GM21423 (cell line): ENCODE measurements around the gene SYNE1.

Source experiments
- ATAC-seq: cut with Tn5 transposase; IDR thresholded peaks from one replicate; pipeline ENCODE4 v1.9.1; 2021; ENCODE audit warnings: mild to moderate bottlenecking, moderate library complexity; ENCODE audit not compliant: unreplicated experiment

Gene SYNE1

GRCh38 chr6:152296648-152297376 lies 340.4 kb downstream of the SYNE1 start:
- no peak for ATAC-seq

DNA sequence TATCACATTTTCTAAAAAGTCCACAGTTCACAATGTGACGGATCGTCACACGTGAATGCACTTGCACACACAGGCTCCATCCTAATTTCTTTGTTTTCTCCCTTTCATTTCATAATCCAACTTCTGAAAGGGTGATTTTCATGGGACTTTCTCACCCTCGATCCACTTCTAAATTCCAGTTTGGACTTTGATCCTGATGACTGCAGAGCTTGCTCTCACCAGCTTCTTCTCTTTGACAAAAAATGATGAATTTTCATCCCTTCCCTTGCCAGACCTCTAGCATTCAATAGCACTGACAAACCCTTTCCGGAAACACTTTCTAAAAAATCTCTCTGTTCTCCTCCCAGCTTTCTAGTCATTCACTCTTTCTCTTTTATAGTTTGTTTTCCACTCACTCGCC lies 341.2 kb downstream of the SYNE1 start:
- no peak for ATAC-seq

GRCh38 chr6:152295346-152295745 lies 341.8 kb downstream of the SYNE1 start:
- ATAC-seq, result no peak

DNA sequence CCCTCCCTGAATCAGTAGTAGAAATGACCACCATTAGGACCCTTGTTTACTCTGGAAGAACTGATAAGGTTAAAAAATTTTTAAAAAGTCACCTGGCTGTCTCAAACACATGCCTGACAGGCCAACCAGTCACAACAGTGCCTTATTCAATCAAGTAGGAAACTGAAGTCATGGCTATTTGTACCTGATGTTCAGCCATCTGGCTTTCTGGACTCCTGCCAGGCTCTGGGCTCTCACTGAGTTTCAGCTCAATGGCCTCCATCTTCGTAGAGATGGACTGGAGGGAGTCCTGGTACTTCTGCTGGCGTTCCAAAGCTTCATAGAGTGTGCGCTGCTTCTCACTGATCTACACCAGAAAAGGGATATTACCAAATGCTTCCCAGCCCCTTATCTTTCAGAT lies 343.8 kb downstream of the SYNE1 start:
- ATAC-seq, result no peak

DNA sequence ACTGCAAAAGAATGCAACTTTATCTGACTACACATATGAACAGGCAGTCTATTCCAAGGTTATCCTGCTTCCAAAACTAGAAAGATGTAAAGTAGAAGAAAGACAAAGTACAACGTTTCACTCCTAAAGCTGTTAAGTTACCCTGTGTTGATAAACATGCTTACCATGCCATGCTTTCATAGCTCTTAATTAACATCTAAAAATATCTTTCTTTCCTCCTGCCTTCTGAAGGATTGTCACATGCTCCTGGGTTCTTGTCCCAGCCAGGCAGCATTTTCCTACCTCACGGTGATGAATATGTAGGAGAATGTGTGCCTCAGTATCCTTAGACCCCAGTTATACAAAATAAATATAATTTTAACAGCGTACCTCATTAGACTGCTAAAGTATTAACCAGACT lies 344.6 kb downstream of the SYNE1 start:
- ATAC-seq, result no peak

DNA sequence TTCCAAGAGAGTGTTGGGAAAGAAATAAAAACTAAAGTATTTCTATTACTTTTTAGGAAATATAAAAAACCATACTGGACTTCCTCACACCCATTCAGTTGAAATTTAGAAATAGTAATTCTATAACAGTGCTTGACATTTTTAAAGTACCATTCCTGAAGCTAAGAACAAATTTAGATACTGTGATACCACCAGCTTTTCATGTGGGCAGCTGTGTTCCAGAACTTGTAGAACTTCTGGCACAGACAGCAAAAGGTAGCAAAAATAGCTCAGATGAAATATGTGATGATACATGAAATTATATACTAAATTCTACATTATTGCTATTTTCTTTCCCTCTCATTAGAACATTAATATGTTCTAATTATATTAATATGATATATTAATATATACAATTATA lies 346.5 kb downstream of the SYNE1 start:
- ATAC-seq, result no peak

DNA sequence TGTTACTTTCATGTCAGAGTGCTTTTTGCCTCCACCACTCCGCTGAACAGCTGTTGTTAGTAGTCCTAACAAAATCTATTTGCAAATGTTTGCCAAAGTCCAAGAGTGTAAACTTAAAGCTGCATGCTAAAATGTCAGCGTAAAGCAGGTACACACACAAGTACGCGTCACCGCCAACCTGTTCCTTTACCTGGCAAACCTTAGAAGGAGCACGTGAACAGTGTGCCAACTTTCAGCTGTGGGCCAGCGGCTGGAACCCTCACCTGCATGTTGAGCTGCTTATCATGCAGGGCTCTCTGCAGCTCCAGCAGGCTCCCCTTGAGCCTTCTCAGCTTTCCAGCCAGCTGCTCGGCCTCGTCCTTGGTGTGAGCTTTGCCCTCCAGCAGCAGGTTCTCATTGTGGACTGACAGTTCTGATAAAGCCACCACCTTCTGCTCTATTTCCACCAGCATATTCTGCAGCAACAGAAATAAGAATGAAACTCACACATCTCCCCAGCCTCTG lies 359.3 kb downstream of the SYNE1 start:
- no peak for ATAC-seq

GRCh38 chr6:152273638-152274037 lies 363.5 kb downstream of the SYNE1 start:
- ATAC-seq, result no peak

- ATAC-seq, result no peak
These were observed 364.2 kb downstream of the SYNE1 start for GRCh38 chr6:152273002-152273401.

- ATAC-seq, result no peak
These were observed 364.7 kb downstream of the SYNE1 start for GRCh38 chr6:152272486-152272885.

- ATAC-seq, result peak; percentile 66
These were observed 365.2 kb downstream of the SYNE1 start for GRCh38 chr6:152271776-152272464.

- no peak for ATAC-seq
These were observed 366.7 kb downstream of the SYNE1 start for GRCh38 chr6:152270301-152270925.

GRCh38 chr6:152268846-152269442 lies 368.2 kb downstream of the SYNE1 start:
- no peak for ATAC-seq

DNA sequence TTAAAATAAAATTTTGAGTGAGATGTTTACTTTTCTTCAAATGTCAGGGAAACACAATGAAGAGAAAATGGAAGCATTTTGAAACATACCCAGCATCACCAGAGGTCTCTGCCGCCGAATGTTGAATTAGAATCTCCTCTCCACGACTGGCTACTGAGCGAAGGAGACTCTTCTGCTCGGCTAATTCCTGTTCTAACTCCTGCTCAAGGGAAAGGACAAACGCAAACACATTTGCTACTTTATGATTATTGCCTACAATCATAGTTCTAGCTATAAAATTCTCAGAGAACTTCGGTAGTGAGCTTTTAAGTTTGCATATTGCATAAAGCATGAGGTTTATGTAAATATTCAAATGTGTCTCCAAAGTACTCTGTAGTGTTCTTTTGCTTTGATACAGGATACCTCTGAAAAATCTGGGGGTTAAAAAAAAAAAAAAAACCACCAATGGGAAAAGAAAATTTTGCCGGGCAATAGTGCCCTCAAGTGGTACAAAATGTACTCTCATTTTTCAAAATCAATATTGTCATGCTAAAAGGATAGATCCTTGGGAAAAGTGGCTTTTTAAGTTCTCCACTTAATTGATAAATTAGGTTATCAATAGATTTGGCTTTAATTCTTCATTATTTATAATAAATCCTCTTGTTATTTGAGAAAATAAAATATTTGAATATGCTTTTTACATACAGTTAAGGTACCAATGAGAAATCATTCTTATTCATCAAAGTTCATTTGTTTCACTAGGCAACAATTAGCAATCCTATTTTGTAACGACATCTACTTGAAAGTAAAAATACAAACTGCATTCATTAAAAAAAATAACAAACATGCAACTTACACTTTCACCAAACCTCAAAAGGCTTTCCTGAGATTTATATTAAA lies 369.0 kb downstream of the SYNE1 start:
- ATAC-seq, result no peak

DNA sequence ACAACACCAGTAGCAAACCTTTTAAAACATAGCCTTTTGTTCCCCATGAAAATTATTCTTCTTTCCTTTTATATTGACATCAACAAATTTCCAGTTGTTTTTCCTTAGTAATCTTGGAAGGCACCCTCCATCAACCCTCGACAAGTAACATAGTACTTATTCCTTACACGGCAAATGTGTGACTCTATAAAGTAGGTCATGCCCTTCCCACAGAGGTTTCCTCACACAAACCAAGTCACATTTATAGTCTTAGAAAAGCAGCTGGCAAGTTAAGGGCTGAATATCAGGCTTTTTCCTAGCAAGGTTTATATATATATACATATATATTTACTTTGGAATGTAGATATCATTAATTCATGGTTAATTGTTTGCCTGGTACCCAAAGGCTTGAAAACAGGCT lies 371.5 kb downstream of the SYNE1 start:
- no peak for ATAC-seq

DNA sequence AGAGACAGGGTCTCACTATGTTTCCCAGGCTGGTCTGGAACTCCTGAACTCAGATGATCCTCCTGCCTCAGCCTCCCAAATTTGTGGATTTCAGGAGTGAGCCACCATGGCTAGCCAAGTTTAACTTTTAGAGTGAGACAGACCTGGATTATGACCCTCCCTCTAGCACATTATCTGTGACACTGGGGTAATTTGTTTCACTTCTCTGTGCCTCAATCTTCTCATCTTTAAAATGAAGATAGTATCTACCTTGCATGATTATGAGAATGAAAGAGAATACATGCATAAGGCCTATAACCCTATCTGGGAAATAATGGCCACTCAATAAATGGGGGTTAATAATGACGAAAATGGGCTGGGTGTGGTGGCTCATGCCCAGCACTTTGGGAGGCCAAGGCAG lies 373.6 kb downstream of the SYNE1 start:
- no peak for ATAC-seq

GRCh38 chr6:152261179-152261578 lies 376.0 kb downstream of the SYNE1 start:
- ATAC-seq, result no peak

DNA sequence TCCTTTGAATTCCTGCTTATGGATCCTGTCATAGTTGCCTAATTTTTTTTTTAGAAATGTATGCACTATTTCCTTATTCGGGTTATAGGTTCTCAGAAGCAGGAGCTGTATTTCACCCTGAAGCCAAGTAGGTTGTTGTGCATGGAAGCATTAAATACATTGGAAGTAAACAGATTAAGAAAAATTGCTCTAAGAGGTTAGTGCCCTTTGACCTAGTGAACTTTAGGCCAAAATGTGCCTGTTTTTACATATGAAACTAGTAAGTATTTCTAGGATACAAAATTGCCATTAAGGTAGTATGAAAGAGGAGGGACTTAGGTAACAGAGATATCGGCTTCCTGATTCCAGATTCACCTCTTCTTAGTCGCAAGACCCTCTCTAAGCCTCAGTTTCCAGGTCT lies 377.9 kb downstream of the SYNE1 start:
- no peak for ATAC-seq

GRCh38 chr6:152257581-152257980 lies 379.6 kb downstream of the SYNE1 start:
- no peak for ATAC-seq

DNA sequence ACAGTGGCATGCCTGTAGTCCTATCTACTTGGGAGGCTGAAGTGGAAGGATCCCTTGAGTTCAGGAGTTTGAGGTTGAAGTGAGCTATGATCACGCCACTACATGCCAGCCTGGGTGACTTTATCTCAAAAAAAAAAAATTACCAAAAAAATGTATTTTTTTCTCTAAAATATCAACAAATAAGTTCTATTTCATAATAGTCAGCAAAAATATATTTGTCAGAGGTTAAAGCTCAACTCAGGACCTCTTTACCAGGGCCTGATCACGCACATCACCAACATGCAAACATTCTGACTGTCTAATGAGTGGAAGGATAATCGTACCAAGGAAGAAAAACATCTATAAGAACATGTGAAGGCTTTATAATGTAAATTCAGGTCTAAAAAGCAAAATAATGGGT lies 387.0 kb downstream of the SYNE1 start:
- no peak for ATAC-seq

DNA sequence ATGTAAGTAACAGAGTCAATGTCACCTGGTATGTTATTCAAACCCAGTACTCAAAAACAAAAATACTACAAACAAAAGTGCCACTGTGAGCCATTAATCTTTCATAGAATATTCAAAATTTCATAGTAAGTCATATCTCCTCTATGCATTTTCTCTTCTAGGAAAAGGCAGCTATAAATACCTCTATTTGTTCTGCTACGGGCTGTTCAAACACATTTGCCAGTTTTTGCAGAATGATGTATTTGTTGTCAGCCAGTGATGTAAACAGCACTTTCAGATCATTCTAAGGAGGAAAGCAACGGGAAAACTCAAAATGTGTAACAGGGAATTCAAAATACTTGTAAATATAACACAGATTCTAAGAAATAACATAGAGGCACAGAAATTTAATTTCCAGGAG lies 388.2 kb downstream of the SYNE1 start:
- ATAC-seq, result no peak
